K562 (cell line): ENCODE results near the gene ITGB2. TPM values are rescaled to one million over a fixed set of nuclear protein-coding genes. Genes with fewer than 3 reads are reported as not detected.

Source experiments
- ATAC-seq: fragments of 200-7000 bp; cut with Tn5 transposase; 3 replicates; pipeline ENCODE4 v1.9.1; 2020; ENCODE audit warnings: moderate library complexity
- BruUV-seq: library from RNA; stranded (reverse); fragments of 400-500 nt; replicated peaks from 2 replicates; lab custom pipeline; 2021; lab: Mats Ljungman, UMichigan
- CTCF ChIA-PET: fragments of 300-600 bp; formaldehyde crosslinking; extraction: SDS; loops from one replicate; lab custom pipeline; 2021; ENCODE audit warnings: low intra/inter-chr PET ratio; lab: Yijun Ruan, JAX
- POLR2A ChIA-PET: fragments of 300-600, 350-650 bp; sonication (Branson Sonifier 250); formaldehyde crosslinking; extraction: SDS; loops from one replicate; lab custom pipeline; 2021; ENCODE audit warnings: antibody characterized with exemption, inconsistent platforms; lab: Yijun Ruan, JAX
- DNase-seq, 4 experiments: peaks; one replicate each; pipeline versions ENCODE4 v3.0.0 to v3.0.0-alpha.2; 2011 to 2018; ENCODE audit warnings: low spot score in 3 of 4, mixed read lengths in 3 of 4; ENCODE audit errors: extremely low read depth in 1 of 4
- FAIRE-seq: peaks from 2 replicates; lab custom pipeline; 2011; peaks lifted over from hg19 to GRCh38; lab: Jason Lieb, UNC
- H2AFZ ChIP-seq: 2 replicates; pipeline ENCODE4 v1.6.0; 2011; ENCODE audit warnings: low read depth, low read length, control low read depth, inconsistent platforms
- H3K27ac ChIP-seq: fragments of 200-600 bp; 3 replicates; pipeline ENCODE4 v1.8.0; 2011; ENCODE audit warnings: low read depth, mild to moderate bottlenecking, control low read depth, inconsistent platforms, low read length, moderate library complexity, mixed read lengths; ENCODE audit errors: extremely low read depth
- H3K27me3 ChIP-seq, 2 experiments: fragments of 300-600 bp in 1 of 2; 2 replicates in 1 of 2; 3 replicates in 1 of 2; pipeline versions ENCODE4 v1.6.0 to v1.8.0; 2011; ENCODE audit warnings: inconsistent platforms in 2 of 2, low read length in 2 of 2, mild to moderate bottlenecking in 1 of 2, mixed read lengths in 1 of 2, moderate library complexity in 1 of 2; ENCODE audit not compliant: control insufficient read depth in 2 of 2, insufficient read depth in 2 of 2
- H3K36me3 ChIP-seq: fragments of 300-600 bp; 3 replicates; pipeline ENCODE4 v1.8.0; 2011; ENCODE audit warnings: mild to moderate bottlenecking, low read length, inconsistent platforms; ENCODE audit not compliant: control insufficient read depth, insufficient read depth
- H3K4me1 ChIP-seq, 2 experiments: fragments of 200-600 bp in 1 of 2; replicated peaks in 1 of 2; 2 replicates in 1 of 2; 3 replicates in 1 of 2; pipeline versions ENCODE4 v1.5.1 to v1.8.0; 2011; ENCODE audit warnings: inconsistent platforms in 2 of 2, low read length in 2 of 2, mild to moderate bottlenecking in 1 of 2, mixed read lengths in 1 of 2, moderate library complexity in 1 of 2; ENCODE audit not compliant: control insufficient read depth in 2 of 2, insufficient read depth in 2 of 2
- H3K4me2 ChIP-seq: 2 replicates; pipeline ENCODE4 v1.6.1; 2011; ENCODE audit warnings: low read length, control low read depth, inconsistent platforms, mixed read lengths; ENCODE audit not compliant: insufficient read depth
- H3K4me3 ChIP-seq: fragments of 200-600 bp; sonication (generic), shearing (Covaris generic); 2 replicates; pipeline ENCODE4 v1.5.1; 2016; ENCODE audit warnings: control low read depth, inconsistent platforms
- H3K79me2 ChIP-seq: fragments of 200-600 bp; 3 replicates; pipeline ENCODE4 v1.8.0; 2011; ENCODE audit warnings: low read length, inconsistent platforms; ENCODE audit not compliant: control insufficient read depth, insufficient read depth
- H3K9ac ChIP-seq, 2 experiments: 2 replicates each; pipeline versions ENCODE4 v1.6.0 to v1.6.1; 2011; ENCODE audit warnings: low read depth in 2 of 2, low read length in 2 of 2, control low read depth in 1 of 2, inconsistent platforms in 1 of 2, mild to moderate bottlenecking in 1 of 2, mixed read lengths in 1 of 2; ENCODE audit not compliant: insufficient read depth in 1 of 2
- H3K9me1 ChIP-seq: one replicate; pipeline ENCODE4 v1.6.0; 2011; ENCODE audit warnings: inconsistent platforms, mild to moderate bottlenecking, low read length, moderate library complexity; ENCODE audit not compliant: control insufficient read depth, insufficient read depth
- H3K9me3 ChIP-seq: replicated peaks from 2 replicates; pipeline ENCODE4 v1.5.1; 2011; ENCODE audit warnings: low read depth, low read length, inconsistent platforms; ENCODE audit not compliant: control insufficient read depth, insufficient read depth
- H4K20me1 ChIP-seq: replicated peaks from 2 replicates; pipeline ENCODE4 v1.6.1; 2011; ENCODE audit warnings: low read length, inconsistent platforms, mixed read lengths; ENCODE audit not compliant: control insufficient read depth, insufficient read depth
- CBX8 ChIP-seq: fragments of 200-600 bp; sonication (generic); IDR thresholded peaks from 2 replicates; pipeline ENCODE4 v1.6.1; 2012; ENCODE audit warnings: borderline replicate concordance, mixed run types, low read depth, mild to moderate bottlenecking, moderate library complexity, mixed read lengths, low read length, control low read depth, inconsistent platforms; ENCODE audit not compliant: poor library complexity, severe bottlenecking; ENCODE audit errors: extremely low read depth
- CSDE1 ChIP-seq, 2 experiments: fragments of 450-650 bp; IDR thresholded peaks; 2 replicates each; pipeline ENCODE4 v1.6.1; 2016; ENCODE audit warnings: mild to moderate bottlenecking in 1 of 2
- FIP1L1 ChIP-seq: fragments of 200-400 bp; formaldehyde crosslinking; IDR thresholded peaks from 2 replicates; pipeline ENCODE4 v1.6.1; 2018; ENCODE audit warnings: mild to moderate bottlenecking, low read depth, low read length; ENCODE audit not compliant: poor library complexity, severe bottlenecking
- NR1H2 ChIP-seq: sonication (generic); formaldehyde crosslinking; IDR thresholded peaks from 2 replicates; pipeline ENCODE4 v1.4.0; 2020; ENCODE audit warnings: mild to moderate bottlenecking, missing genetic modification reagents
- ZNF445 ChIP-seq: fragments of 250-450 bp; sonication (Bioruptor Pico); IDR thresholded peaks from 2 replicates; pipeline ENCODE4 v1.4.0; 2020; ENCODE audit warnings: low read depth, mild to moderate bottlenecking, moderate library complexity
- WGBS: fragments of 100-300 bp; shearing (Covaris generic); methylation state at CpG from one replicate; pipeline ENCODE4 v1.1.6; 2016; ENCODE audit warnings: low coverage, mixed read lengths; ENCODE audit not compliant: insufficient coverage; ENCODE audit errors: missing lambda C conversion rate; 5-methylcytosine and 5-hydroxymethylcytosine counted together
- in situ Hi-C: fragments of 300-500 bp; cut with MboI; formaldehyde crosslinking; loops from 4 replicates; pipeline ENCODE4 v1.15.0; 2018; ENCODE audit warnings: inconsistent platforms, mixed read lengths
- intact Hi-C: fragments of 100-400 bp; cut with micrococcal nuclease; formaldehyde crosslinking; loops from 2 replicates; pipeline ENCODE4 v1.14.2; 2022
- polyA plus RNA-seq, 8 experiments: library from polyadenylated mRNA; depleted of rRNA in 4 of 8; stranded (reverse) in 5 of 8; unstranded in 3 of 8; fragments of >200 nt; fragmentation: Nextera tagmentation in 2 of 8; fragmentation: Illumina TruSeq in 1 of 8; extraction: Ambion mirVana in 2 of 8; extraction: Trizol in 1 of 8; gene quantifications; 2 replicates each; pipeline versions ENCODE4 v1.2.1 to v1.2.3, GENCODE V29; 2011 to 2014; ENCODE audit warnings: inconsistent platforms in 1 of 8, missing spikeins in 1 of 8
- total RNA-seq, 7 experiments: library from RNA; depleted of rRNA in 6 of 7; stranded (reverse); fragments of >200 nt in 6 of 7; fragmentation: Illumina TruSeq in 2 of 7; extraction: Trizol in 2 of 7; gene quantifications; 2 replicates each; pipeline versions ENCODE4 v1.2.1 to v1.2.3, GENCODE V29; 2011 to 2021; ENCODE audit warnings: low replicate concordance in 1 of 7
- TF ChIP-seq, protein P1 (sequence below): sonication (generic); formaldehyde crosslinking; IDR thresholded peaks from 2 replicates; pipeline ENCODE4 v1.8.0; 2022; ENCODE audit warnings: missing genetic modification reagents, mild to moderate bottlenecking, borderline replicate concordance
- TF ChIP-seq, protein P2 (sequence below), 2 experiments: fragments of 450-650 bp; formaldehyde crosslinking in 1 of 2; IDR thresholded peaks; 2 replicates each; pipeline versions ENCODE4 v1.4.0 to v1.6.1; 2014 to 2020; ENCODE audit warnings: mild to moderate bottlenecking in 2 of 2, borderline replicate concordance in 1 of 2, low read depth in 1 of 2

Gene ITGB2
- total and polyA plus RNA-seq, 9 of the 15 experiments (the other 6 are each of a cell fraction or from before 2014, with no cell fraction given), result 0.07 to 1.3 (median 0.51) TPM; not detected in 2

GRCh38 chr21:44876849-44877575 is 43.7 kb downstream of the ITGB2 start:
- ChIA-PET CTCF (no interaction called here), POLR2A (interaction anchor here (1.0 to 2.1 kb wide), 3 partner anchors 10 to 73 kb away, joined by 3 to 5 read pairs (median 4); no protein-coding TSS in a partner anchor)
- intact Hi-C loops (no loop called here), in situ Hi-C loops (no loop called here)
- TF ChIP-seq ZNF445 (no peak), FIP1L1 (no peak), CSDE1 (IDR thresholded peaks at IDR 0.05) (no peak), NR1H2 (CRISPR knock-in tag) (no peak), CBX8 (no peak)
- TF ChIP-seq, protein P1, sequence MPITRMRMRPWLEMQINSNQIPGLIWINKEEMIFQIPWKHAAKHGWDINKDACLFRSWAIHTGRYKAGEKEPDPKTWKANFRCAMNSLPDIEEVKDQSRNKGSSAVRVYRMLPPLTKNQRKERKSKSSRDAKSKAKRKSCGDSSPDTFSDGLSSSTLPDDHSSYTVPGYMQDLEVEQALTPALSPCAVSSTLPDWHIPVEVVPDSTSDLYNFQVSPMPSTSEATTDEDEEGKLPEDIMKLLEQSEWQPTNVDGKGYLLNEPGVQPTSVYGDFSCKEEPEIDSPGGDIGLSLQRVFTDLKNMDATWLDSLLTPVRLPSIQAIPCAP (CRISPR knock-in tag), result no peak
- TF ChIP-seq, protein P2, sequence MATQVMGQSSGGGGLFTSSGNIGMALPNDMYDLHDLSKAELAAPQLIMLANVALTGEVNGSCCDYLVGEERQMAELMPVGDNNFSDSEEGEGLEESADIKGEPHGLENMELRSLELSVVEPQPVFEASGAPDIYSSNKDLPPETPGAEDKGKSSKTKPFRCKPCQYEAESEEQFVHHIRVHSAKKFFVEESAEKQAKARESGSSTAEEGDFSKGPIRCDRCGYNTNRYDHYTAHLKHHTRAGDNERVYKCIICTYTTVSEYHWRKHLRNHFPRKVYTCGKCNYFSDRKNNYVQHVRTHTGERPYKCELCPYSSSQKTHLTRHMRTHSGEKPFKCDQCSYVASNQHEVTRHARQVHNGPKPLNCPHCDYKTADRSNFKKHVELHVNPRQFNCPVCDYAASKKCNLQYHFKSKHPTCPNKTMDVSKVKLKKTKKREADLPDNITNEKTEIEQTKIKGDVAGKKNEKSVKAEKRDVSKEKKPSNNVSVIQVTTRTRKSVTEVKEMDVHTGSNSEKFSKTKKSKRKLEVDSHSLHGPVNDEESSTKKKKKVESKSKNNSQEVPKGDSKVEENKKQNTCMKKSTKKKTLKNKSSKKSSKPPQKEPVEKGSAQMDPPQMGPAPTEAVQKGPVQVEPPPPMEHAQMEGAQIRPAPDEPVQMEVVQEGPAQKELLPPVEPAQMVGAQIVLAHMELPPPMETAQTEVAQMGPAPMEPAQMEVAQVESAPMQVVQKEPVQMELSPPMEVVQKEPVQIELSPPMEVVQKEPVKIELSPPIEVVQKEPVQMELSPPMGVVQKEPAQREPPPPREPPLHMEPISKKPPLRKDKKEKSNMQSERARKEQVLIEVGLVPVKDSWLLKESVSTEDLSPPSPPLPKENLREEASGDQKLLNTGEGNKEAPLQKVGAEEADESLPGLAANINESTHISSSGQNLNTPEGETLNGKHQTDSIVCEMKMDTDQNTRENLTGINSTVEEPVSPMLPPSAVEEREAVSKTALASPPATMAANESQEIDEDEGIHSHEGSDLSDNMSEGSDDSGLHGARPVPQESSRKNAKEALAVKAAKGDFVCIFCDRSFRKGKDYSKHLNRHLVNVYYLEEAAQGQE (IDR thresholded peaks at IDR 0.05; ENCODE audit: borderline replicate concordance), result no peak
- TF ChIP-seq, protein P2 (CRISPR knock-in tag; IDR thresholded peaks at IDR 0.05; ENCODE audit: low read depth), result no peak
- no peak overlapping the region for H3K9ac ChIP-seq
- no peaks in the 10 kb centered on the region for H3K27me3 ChIP-seq
- peaks cover 7% of the 10 kb centered on the region for H3K9me1 ChIP-seq
- H3K27ac ChIP-seq, result no peak overlapping the region
- peaks cover 39 to 47% of the 10 kb centered on the region in 2 experiments for H3K4me1 ChIP-seq
- peaks cover 9% of the 10 kb centered on the region for H4K20me1 ChIP-seq
- ATAC-seq, result no peak
- WGBS, result 87% methylated on average over 8 of the region's 12 CpGs
- no peak overlapping the region for H3K4me3 ChIP-seq
- BruUV-seq, result no TSS peak
- no peak for FAIRE-seq
- H3K79me2 ChIP-seq, result peaks cover 15% of the 10 kb centered on the region
- no peak overlapping the region for H3K4me2 ChIP-seq
- no peaks in the 10 kb centered on the region for H3K36me3 ChIP-seq
- H2AFZ ChIP-seq, result no peak overlapping the region
- DNase-seq, result no peak
- H3K9me3 ChIP-seq, result no peaks in the 10 kb centered on the region
